D721Med (cell line): Measurements from ENCODE around the gene DCXR.

Experiments used
- DNase-seq: peaks from one replicate; pipeline ENCODE4 v3.0.0; 2011; ENCODE audit warnings: low spot score; ENCODE audit not compliant: insufficient read length
- FAIRE-seq: peaks from 2 replicates; lab custom pipeline; 2011; peaks lifted over from hg19 to GRCh38; lab: Jason Lieb, UNC
- TF ChIP-seq, protein P1 (sequence below): IDR thresholded peaks from 2 replicates; pipeline ENCODE4 v1.5.1; 2012; ENCODE audit warnings: mild to moderate bottlenecking, control low read depth; ENCODE audit not compliant: insufficient read depth; ENCODE audit errors: missing control alignments

DCXR gene

DNA sequence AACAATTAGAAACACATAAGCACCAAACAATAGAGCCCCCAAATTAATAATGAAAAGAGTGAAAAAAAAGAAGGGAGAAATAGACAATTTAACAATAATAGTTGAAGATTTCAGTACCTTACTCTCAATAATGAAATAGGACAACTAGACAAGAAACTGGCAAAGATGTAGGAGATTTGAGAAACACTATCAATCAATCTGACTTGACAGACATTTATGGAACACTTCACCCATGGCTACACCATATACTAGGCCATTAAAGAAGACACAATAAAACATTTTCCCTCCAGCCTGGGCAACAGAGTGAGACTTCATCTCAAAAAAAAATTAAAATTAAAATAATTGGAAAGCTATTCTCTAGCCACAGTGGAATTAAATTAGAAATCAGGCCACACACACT lies 33.1 kb upstream of the DCXR start:
- TF ChIP-seq, protein P1, sequence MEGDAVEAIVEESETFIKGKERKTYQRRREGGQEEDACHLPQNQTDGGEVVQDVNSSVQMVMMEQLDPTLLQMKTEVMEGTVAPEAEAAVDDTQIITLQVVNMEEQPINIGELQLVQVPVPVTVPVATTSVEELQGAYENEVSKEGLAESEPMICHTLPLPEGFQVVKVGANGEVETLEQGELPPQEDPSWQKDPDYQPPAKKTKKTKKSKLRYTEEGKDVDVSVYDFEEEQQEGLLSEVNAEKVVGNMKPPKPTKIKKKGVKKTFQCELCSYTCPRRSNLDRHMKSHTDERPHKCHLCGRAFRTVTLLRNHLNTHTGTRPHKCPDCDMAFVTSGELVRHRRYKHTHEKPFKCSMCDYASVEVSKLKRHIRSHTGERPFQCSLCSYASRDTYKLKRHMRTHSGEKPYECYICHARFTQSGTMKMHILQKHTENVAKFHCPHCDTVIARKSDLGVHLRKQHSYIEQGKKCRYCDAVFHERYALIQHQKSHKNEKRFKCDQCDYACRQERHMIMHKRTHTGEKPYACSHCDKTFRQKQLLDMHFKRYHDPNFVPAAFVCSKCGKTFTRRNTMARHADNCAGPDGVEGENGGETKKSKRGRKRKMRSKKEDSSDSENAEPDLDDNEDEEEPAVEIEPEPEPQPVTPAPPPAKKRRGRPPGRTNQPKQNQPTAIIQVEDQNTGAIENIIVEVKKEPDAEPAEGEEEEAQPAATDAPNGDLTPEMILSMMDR: no peak
- FAIRE-seq (no peak), DNase-seq (no peak)

DNA sequence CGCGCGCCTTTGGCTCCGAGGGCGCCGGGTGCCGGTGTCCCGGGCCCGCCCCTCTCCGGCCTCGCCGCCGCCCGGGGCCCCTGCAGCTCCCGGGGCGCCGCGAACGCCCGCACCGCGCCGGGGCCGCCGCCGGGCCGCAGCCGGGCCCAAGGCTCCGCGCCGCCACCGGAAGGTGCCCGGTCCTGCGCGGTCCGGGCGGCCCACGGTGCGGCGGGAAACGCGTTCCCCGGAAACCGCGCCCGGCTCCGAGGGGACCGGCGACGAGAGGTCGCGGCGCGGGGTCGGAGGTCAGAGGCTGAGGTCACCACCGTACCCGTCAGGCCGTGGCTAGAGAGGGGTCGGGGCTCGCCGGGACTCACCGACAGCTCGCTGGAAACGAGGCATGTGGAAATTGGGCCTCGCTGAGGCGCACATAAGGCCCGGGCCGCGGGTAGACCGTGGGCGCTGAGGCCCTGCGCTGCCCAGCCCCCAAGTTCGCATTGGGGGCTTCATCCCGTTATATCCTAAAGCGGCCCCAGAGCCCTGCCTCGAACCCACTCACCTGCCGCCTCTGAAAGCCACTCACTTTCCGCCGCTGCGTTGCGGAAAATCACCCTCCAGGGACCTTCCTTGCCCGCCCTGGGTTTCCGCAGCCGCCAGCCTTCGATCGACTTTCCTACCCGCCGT lies 28.3 kb upstream of the DCXR start, which contains the start of gene DUS1L:
Gene DUS1L (minus strand): TSS at position 167 of the 666 bp plus-strand sequence. CDS start 745 bp downstream, outside the sequence.
- DNase-seq (peak; percentile 74), FAIRE-seq (no peak)
- TF ChIP-seq, protein P1: no peak

DNA sequence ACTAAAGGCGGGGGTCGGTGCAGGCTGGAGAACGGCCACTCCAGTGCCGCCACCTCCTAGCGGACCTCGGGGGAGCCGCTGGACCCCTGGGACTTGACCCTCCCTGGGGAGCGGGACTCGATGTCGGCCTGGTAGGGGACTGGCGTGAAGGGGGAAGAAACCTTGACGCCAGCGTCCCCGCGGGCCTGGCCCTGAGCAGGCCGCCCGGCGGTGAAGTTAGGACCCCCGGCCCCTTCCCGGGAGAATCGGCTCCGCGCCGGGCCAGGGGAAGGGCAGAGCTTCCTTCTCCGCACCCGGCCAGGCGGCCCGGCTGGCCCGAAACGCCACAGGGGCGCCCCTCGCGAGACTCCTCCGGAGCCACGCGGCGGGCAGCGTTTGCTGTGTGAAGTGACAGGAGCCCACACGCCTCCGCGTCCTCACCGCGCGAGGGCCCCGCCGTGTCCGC lies 27.7 kb upstream of the DCXR start:
- DNase-seq: no peak

DNA sequence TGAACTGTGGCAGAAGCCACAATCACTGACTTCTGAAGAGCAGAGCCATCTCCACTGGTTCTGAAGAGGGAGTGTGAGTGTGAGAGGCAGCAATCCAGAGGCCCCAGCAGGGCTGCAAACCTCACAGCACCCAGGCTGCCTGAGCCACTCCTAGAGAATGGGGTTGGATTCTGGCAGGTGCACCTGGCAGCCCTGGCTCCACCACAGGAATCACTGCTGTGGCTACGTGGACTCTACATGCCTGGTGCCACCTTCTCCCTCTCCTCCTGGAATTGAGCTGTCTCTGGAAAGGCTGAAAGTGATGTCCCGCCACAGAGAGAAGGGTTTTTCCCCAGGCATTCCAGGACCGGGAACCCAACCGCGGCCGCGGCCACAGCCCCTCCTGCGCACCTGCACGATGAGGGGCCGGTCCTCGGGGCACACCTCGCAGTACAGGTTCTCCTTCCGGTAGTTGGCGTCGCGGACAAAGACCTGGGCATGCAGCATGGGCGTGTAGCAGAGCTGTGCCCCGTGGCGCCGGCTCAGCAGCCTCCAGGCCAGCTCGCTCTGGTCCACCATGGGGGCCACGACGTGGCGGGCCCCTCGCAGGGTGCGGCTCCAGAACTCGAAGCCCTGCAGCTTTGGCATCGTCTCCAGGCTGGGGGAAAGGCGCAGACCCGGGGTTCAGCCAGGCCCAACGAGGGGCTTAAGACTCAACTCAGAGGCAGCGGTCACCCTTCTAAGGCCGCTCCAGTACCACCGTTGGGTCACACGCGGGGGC lies 27.1 kb upstream of the DCXR start:
- FAIRE-seq: no peak
- no peak for DNase-seq
- TF ChIP-seq, protein P1: no peak

More for the DNA sequence above, 27.7 kb upstream of the DCXR start:
- TF ChIP-seq, protein P1: no peak
- no peak for FAIRE-seq

DNA sequence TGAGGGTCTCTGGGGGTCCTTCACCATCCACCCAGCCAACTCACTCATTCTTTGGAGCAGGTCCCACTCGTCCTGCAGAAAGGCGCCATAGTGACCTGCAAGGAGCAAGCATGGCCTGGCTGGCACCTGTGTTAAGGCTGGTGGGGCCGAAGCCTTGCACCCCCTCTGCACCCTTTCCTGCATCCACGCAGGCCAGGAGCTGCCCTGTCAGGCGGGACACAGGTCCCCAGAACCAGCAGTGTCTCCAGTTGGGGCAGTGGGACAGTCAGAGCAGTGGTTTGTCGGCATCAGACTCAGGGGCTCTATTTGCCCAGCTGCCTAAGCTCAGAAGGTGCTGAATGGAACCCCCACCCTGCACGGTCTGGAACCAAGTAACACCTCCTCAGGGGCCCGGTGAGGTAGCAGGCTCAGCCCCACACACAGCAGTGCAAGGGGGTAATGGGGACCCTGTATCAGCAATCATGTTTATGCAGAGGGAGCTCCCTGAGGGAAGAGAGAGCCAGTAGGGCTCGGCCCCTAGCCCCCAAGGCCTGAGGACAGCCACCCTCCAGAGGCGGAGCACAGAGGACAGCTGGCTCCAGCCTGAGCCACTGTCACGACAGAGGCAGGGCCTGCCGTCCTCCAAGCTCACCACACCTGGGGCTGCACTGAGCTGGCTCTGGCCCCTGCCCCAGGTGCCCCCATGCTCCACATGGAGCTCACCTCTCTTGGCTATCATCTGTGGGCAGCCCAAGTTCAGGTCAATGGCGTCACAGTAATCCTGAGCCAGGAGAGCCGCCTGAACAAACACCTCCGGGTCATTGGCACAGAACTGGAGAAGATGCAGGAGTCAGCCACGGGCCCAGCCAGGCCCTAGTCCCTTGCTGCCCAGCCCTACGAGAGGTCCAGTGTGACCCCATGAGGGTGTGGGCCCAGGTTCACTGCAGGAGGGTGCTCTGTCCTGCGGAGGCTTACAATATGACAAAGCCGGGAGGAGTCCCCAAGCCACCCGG lies 26.2 kb upstream of the DCXR start:
- DNase-seq (no peak), FAIRE-seq (no peak)
- TF ChIP-seq, protein P1: no peak

DNA sequence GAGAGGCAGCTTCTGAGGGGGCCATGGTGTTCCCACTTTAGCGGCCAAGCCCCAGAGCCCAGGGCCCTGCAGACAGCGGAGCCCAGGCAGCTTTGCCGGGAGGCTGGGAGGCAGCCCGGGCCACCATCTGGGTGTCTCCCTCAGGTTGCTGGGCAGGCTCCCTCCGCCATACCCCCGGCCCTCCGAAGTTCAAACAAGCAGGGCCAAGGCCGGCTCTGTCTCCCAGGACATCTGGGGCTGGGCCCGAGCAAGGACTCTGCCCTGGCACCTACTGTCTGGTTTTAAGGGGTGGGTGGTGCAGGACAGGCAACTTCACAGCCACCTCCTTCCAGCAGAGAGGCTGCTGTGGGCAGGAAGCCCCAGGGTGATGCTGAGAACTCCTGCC lies 25.5 kb upstream of the DCXR start:
- TF ChIP-seq, protein P1: no peak
- DNase-seq (no peak), FAIRE-seq (no peak)
